Retinal pigment epithelial cell (primary cell): ENCODE data around the gene PNLIPRP1.

Source experiments
- DNase-seq: peaks from one replicate; pipeline ENCODE4 v3.0.0-alpha.2; 2010; ENCODE audit warnings: low read depth
- H3K4me3 ChIP-seq: 2 replicates; pipeline ENCODE4 v1.5.1; 2011; ENCODE audit warnings: mild to moderate bottlenecking, low read length, control low read depth, moderate library complexity
- CTCF ChIP-seq: conservative IDR thresholded peaks from 2 replicates; pipeline ENCODE4 v1.5.1; 2011; ENCODE audit warnings: low read depth, low read length, control low read depth, inconsistent platforms

Gene PNLIPRP1

GRCh38 chr10:116554628-116555027 lies 36.1 kb upstream of the PNLIPRP1 start:
- no peak overlapping the region for H3K4me3 ChIP-seq
- DNase-seq, result no peak
- TF ChIP-seq CTCF, result no peak

- no peak overlapping the region for H3K4me3 ChIP-seq
- no peak for TF ChIP-seq CTCF
- no peak for DNase-seq
These were observed 34.9 kb upstream of the PNLIPRP1 start for GRCh38 chr10:116555880-116556279.

- no peak for DNase-seq
- no peak for TF ChIP-seq CTCF
- no peak overlapping the region for H3K4me3 ChIP-seq
These were observed 33.4 kb upstream of the PNLIPRP1 start for GRCh38 chr10:116557305-116557880.

GRCh38 chr10:116565534-116565933 lies 25.2 kb upstream of the PNLIPRP1 start:
- TF ChIP-seq CTCF, result no peak
- DNase-seq, result no peak
- H3K4me3 ChIP-seq, result no peak overlapping the region

- no peak for DNase-seq
These were observed 23.8 kb upstream of the PNLIPRP1 start for GRCh38 chr10:116566932-116567331.

GRCh38 chr10:116567335-116567734 lies 23.4 kb upstream of the PNLIPRP1 start:
- no peak for DNase-seq
- no peak overlapping the region for H3K4me3 ChIP-seq
- TF ChIP-seq CTCF, result no peak

More at GRCh38 chr10:116566932-116567331, 23.8 kb upstream of the PNLIPRP1 start:
- no peak for TF ChIP-seq CTCF
- H3K4me3 ChIP-seq, result no peak overlapping the region

GRCh38 chr10:116574797-116575196 lies 16.0 kb upstream of the PNLIPRP1 start:
- DNase-seq, result no peak
- no peak overlapping the region for H3K4me3 ChIP-seq
- no peak for TF ChIP-seq CTCF
